GF-D8 (cell line): ENCODE measurements around the gene CDH16.
"Not testable (repeated sequence)": the region's sequence is repeated elsewhere in the genome, so short reads cannot be mapped to it uniquely, and the experiment has no call there.

Experiments
- DNase-seq: peaks from one replicate; lab custom pipeline; 2025; lab: John Stamatoyannopoulos, UW

CDH16 gene

GRCh38 chr16:66871840-66872239, 46.8 kb downstream of the CDH16 start:
- no peak for DNase-seq

DNA sequence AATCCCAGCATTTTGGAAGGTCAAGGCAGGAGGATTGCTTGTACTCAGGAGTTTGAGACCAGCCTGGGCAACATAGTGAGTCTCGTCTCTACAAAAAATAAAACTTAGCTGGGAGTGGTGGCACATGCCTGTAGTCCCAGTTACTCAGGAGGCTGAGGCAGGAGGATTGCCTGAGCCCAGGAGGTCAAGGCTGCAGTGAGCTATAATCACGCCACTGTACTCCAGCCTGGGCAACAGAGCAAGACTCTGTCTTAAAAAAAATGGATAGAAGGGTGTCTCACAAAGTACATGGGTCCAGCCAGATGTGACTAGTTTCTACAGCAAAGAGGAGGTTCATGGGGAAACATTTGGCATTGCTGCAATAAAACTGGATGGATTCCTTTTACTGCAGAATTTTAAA, 47.3 kb downstream of the CDH16 start:
- not testable (repeated sequence) for DNase-seq

DNA sequence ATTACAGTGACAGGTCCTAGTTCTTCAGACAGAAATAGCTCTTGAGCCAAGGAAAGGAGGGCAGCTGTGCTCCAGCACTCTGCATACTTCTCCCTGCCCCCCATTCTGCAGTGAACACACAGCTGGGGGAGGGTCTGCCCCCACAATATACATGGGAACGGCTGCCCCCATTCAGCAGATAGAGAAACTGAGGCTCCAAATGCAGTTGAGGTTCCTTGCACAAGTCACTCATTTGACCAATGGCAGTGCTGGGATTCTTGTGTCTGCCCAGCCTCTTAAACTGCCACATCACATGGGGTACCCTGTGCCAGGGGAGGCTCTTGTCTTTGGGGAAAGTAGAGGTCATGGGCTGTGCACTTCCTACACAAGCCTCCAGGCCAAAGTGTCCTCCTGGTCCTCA, 49.3 kb downstream of the CDH16 start:
- no peak for DNase-seq

- DNase-seq: no peak
Measured at GRCh38 chr16:66863707-66864106, 55.0 kb downstream of the CDH16 start.

DNA sequence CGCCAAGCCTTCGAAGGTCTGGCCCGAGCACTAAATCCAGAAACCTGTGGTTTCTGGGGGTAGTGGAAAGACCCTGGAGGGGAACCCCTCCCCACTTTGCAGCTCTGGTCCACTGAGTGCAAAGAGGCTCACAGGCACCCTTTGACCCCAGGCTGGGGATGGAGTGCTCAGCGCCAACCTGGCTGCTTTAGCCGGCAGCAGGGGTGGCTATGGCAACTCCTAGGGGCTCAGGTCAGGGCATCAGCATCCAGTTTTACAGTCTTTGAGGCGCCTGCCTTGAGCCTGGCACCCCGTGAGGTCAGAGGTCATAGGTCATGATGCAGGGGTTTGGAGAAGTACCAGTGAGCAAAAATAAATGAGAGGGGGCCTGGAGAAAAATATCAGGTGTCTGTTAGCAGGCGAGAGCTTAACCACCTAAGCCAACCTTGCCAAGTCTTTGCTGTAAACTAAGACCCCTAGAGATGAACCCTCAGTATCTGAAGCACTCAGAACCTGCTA, 56.6 kb downstream of the CDH16 start:
- DNase-seq: no peak

DNA sequence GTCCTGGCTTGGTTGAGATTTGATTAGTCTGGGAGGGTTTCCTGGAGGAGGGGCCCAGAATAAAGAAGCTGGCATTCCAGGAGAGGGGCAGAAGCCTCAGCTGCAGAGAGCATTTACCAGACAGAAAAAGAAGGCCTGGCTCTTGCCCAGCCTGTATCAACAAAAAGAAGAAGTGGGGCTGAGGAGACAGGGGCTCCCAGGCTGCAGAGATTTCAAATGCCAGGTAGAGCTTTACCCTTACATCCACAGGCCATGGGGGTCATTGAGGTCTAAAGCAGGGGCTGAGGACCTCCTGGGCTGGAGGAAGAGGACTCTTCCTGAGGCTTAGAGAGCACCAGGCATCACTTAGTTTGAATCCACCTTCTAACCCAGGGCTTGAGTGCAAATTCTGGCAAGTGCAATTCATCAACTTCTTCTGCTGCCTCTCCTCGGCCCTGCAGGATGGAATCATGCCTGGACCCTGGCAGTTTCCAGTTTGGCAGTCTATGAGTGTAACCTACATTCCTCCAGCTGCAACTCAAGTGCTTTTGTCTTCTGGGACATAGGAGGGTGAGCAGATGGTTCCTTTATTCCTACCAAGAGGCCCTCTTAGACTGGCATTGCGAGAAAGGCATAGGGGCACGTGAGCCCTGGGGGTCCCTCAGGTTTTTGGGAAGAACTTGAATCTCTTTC, 59.2 kb downstream of the CDH16 start:
- no peak for DNase-seq

- DNase-seq: no peak
Measured at GRCh38 chr16:66858740-66859396, 59.8 kb downstream of the CDH16 start.
